Stimulated activated CD4-positive, alpha-beta T cell treated with anti-CD3 and anti-CD28 coated beads, Interleukin-12 subunit alpha, Interleukin-12 subunit beta, amount 100 ng/mL, for 4 hours (primary cell): ENCODE measurements around the gene RIPOR2.

Experiments
- DNase-seq: peaks from one replicate; pipeline ENCODE4 v3.0.0-alpha.2; 2020

The RIPOR2 gene

GRCh38 chr6:24935366-24936152 lies at the start of gene RIPOR2:
TSS of gene RIPOR2 (minus strand) at chr6:24935960. CDS start at chr6:24935898, 62 bp downstream.
- DNase-seq, result peak; percentile 45

DNA sequence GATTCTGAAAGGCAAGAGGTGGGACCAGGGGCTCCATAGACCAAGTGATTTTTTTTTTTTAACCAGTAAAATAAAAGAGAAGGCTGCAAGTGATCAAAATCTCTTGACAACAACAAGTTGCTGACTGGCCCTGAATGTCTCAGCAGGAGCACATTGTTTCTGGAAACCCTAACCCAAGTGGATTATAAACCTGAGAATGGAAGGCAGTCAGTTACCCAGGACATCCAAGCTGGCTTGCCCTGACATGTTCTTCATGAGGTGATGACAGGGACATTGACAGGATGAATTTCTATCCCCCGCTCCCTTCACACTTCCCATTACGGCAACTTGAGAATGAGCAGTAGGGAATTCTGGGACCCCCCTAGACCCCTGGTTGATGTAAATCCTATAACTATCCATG lies 49.6 kb upstream of the RIPOR2 start:
- no peak for DNase-seq

- no peak for DNase-seq
Measured at GRCh38 chr6:24982231-24982630, 46.5 kb upstream of the RIPOR2 start.

- no peak for DNase-seq
Measured at GRCh38 chr6:24981386-24981760, 45.6 kb upstream of the RIPOR2 start.

DNA sequence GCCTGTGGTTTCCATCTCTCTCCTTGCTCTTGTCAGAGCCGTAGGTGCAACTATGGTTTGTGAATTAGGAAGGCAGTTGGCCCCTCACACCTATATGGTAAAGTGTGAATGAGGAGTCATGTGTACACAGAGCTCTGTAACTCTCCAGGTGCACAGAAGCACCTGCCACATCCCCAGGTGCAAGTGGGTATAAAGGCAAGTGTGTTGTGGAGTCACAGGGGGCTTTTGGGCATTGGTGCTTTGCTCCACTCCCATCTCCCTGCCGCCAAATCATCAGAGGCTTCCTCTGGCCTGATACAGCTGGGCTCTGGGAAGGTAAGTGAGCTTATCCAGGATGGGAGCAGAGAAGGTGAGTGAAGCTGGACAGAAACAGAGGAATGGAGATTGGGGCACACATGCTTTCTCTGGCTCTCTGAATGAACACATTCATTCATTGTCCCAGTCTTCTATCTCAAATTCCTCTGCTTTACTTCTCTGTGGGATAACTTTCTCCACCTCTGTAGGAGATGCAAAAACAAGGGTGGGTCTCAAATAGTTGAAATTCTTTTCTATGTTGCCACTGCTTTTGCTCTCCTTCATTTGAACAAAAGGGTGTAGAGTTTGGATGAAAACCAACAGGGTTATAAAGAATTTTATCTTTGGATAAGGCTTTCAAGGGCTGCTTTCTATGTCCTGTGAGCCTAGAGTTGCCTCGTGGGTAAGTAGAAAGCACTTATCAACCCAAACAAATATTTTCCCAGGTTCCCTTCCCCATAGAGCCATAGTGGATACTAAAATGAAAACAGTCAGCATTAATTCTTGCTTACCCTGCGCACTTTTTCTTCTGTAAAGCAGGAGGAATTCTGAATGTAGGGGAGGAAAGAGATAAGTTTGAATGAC lies 45.0 kb upstream of the RIPOR2 start:
- DNase-seq, result no peak

DNA sequence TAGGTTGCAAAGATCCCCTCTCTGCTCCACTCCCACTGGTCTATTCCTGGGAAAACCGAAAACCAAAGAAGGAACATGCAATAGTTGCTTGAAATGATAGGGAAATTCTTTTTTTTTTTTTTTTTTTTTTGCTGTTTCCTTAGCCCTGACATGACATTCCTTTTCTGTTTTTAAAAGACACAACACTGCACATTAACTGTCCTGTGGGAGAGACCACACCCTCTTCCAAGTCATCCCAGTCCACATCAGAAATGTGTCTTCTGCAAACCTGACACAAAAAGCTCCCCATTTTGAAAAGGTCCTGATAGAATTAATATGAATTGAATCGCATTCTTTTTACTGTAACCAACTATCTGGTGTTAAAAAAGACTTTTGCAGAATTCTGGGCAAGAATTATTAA lies 43.4 kb upstream of the RIPOR2 start:
- DNase-seq, result no peak

DNA sequence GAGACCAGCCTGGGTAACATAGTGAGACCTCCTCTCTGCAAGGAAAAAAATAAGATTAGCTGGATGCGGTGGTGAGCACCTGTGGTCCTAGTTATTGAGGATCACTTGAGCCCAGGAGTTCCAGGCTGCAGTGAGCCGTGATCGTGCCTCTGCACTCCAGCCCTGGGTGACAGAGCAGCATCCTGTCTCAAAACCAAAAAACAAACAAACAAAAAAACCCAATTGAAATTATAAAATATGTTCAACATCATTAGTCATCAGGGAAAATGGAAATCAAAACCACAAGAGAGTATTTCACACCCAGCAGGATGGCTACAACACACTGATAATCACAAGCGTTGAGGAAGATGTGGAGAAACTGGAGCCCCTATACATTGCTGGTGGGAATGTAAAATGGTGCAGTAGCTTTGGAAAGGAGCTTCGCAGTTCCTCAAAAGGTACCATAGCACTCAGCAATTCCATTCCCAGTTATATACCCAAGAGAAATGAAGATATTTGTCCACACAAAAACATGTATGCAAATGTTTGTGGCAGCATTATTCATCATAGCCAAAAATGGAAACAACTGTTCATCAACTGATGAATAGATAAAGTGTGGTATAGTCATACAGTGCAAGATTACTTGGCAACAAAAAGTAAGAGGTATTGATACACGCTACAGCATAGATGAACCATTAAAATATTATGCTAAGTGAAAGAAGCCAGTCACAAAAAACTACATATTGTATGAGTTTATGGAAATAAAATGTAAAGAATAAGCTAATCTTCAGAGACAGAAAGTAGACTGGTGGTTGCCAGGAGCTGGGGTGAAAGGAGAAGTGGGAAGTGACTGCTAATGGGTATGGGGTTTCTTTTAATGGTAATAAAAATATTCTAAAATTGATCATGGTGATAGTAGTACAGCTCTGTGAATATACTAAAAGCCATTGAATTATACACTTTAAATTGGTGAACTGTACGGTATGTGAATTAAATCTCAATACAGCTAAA lies 38.7 kb upstream of the RIPOR2 start:
- DNase-seq, result peak; percentile 26

DNA sequence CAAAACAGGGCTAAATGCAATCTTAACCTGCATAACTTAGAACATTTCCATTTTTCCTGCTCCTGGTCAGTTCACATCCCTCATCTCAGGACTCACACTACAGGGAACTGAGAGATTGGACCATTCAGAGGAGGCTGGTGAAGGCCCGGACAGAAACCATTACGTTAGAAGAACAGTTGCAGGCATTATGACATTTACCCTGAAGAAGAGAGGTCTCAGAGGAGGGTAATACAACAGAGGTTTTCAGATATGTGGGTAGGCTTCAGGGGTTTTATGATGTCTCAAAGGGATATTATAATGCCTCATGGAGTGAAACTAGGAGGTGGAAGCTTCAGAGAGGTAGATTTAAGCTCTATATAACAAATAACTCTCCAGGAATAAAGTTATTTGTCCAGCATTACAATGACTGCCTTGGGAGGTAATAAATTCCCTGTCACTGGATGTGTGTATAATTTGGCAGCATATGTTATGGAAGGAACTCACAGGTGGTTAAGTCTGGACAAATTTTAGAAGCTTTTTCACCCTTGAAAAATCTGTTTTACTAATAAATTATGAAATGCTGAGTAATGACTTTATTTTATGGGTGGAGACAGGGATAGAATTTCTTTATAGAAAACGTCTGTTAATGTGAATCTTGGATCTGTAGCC lies 36.7 kb upstream of the RIPOR2 start:
- no peak for DNase-seq

- no peak for DNase-seq
Measured at GRCh38 chr6:24971067-24971466, 35.3 kb upstream of the RIPOR2 start.

- no peak for DNase-seq
Measured at GRCh38 chr6:24969343-24969860, 33.6 kb upstream of the RIPOR2 start.

DNA sequence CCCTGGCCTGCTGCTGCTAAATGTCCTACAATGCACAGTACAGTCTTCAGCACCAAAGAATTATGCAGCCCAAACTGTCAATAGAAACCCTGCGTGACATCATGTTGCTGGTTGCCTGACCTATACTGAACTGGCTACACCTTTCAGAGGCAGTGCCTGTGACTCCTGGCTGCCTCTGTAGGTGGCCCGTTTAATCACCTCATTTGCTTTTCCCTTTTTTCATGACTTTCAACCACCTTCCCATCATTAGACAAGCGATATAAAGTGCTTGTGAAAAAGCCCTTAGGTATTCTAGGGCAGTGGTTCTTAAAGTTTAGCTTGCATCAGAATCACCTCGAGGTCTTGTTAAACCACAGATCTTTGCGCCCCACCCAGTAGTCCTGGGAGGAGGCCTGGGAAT lies 33.0 kb upstream of the RIPOR2 start:
- no peak for DNase-seq

GRCh38 chr6:24967211-24967610 lies 31.5 kb upstream of the RIPOR2 start:
- DNase-seq, result no peak

DNA sequence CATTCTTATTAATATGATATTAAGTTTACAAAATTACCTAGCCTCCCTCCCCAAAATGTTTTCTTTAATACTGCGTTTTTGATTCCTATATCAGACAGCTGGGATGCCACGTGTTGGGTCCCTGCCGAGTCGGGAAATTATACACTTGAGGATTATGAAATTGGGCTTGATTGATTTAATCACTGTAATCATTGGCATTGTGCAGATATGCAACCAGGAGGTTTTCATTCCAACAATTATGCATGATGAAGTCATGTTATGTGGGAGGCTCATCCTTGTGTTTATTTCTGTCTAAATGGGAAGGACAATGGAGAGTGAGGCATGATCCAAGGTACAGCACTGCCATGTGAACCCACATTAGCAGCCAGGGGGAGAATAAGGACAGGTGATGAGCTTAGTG lies 30.6 kb upstream of the RIPOR2 start:
- no peak for DNase-seq

DNA sequence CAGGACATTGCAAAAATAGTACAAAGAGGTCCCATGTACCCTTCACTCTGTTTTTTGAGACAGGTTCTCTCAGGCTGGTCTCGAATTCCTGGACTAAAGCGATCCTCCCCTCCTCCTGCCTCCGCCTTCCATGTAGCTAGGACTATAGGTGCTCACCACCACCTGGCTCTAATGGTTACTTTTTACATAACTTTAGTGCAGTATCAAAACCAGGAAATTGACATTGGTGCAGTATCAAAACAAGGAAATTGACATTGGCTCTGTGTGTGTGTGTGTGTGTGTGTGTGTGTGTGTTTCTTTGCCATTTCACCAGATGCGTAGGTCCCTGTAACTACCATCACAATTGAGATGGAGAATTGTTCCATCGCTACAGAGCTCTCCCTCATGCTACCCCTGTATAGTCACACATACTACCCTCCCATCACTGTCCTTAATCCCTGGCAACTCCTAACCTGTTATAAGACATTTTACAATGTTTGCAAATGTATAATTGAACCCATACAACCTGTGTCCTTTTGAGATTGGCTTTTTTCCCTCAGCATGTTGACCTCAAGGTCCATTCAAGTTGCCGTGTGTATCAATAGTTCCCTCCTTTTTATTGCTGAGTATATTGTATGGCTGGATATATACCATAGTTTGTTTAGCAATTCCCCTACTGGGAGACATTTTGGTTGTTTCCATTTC lies 28.3 kb upstream of the RIPOR2 start:
- DNase-seq, result no peak

- no peak for DNase-seq
Measured at GRCh38 chr6:24963339-24963738, 27.6 kb upstream of the RIPOR2 start.

DNA sequence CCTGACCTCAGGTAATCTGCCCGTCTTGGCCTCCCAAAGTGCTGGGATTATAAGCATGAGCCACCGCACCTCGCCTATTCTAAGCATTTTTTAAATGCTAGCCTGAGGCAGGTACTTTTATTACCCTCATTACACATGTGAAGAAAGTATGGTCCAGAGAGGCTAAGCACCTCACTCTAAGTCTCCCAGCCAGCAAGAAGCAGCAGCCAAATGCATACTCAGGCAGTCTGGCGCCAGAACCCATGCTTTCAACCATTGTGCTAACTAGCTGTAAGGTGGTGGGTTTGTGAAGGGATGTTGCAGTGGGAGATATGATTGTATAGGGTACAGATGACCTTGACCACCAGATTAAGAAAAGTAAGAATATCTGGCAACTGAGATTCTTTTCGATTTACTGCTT lies 26.1 kb upstream of the RIPOR2 start:
- no peak for DNase-seq

- DNase-seq, result no peak
Measured at GRCh38 chr6:24960991-24961475, 25.3 kb upstream of the RIPOR2 start.

DNA sequence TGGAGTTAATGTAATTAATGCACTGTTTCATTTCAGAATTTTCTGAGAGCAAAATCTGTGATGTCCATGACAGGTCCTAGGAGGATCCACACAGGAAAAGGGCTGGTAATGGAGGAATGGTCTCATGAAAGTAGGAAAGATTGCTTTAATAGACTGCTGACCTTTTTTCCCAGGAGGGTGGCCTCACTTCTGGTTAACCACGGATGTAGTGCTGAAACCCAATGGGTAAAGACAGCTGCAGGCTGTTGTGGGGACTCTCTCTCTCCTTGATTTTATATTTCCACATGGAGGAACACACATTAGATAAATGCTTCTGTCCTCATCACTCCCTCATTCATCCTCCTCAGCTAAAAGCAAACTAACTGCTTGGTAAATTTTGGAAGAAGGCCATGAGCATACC lies 23.6 kb upstream of the RIPOR2 start:
- no peak for DNase-seq

GRCh38 chr6:24957199-24957598 lies 21.4 kb upstream of the RIPOR2 start:
- DNase-seq, result no peak

GRCh38 chr6:24953726-24954125 lies 18.0 kb upstream of the RIPOR2 start:
- DNase-seq, result no peak

DNA sequence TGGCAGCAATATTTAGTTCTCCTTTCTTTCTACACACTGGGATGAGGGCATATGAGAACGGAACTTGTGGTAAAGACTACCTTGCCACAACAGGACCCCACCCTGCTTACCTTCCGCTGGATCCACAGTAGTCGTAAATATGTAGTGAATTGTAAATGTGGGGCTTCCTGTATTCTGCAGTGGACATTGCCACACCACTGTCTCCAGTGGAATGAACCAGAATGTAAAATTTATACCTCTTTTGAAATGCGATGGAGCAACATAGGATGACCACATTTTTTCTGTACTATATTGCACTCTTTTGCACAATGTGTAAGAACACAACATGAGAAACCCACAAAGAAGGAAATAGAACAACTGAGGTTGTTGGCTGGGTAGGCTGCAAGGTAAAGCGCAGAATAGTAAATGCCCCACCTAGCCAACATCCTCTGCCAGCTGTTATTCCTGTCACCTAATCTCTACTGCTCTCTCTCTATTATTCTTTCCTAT lies 16.1 kb upstream of the RIPOR2 start:
- no peak for DNase-seq
